Liver (tissue), 9 donors: Measurements from ENCODE around the gene MRPS7. TPM values are rescaled to one million over a fixed set of nuclear protein-coding genes. Genes with fewer than 3 reads are reported as not detected.

ENCODE experiments used
- DNase-seq: peaks from one replicate; pipeline ENCODE4 v3.0.0-alpha.2; 2017; ENCODE audit warnings: low spot score
- H3K27ac ChIP-seq, 2 donors: one replicate each; pipeline ENCODE4 v1.7.0; 2013; ENCODE audit warnings: inconsistent platforms in 2 of 2, low read length in 2 of 2, control low read depth in 1 of 2, low read depth in 1 of 2, mild to moderate bottlenecking in 1 of 2
- H3K27me3 ChIP-seq, 4 donors: one replicate each; pipeline versions ENCODE4 v1.6.1 to v1.7.0; 2013; ENCODE audit warnings: low read length in 3 of 4, inconsistent platforms in 1 of 4, mild to moderate bottlenecking in 1 of 4, moderate library complexity in 1 of 4; ENCODE audit not compliant: control insufficient read depth in 4 of 4, insufficient read depth in 4 of 4
- H3K36me3 ChIP-seq, 4 donors: one replicate each; pipeline versions ENCODE4 v1.6.1 to v1.7.0; 2013; ENCODE audit warnings: low read length in 3 of 4, mild to moderate bottlenecking in 3 of 4, low read depth in 1 of 4, moderate library complexity in 1 of 4; ENCODE audit not compliant: control insufficient read depth in 4 of 4, insufficient read depth in 3 of 4
- H3K4me1 ChIP-seq, 4 donors: one replicate each; pipeline versions ENCODE4 v1.6.1 to v1.7.0; 2013; ENCODE audit warnings: low read length in 3 of 4, mild to moderate bottlenecking in 3 of 4, moderate library complexity in 1 of 4; ENCODE audit not compliant: control insufficient read depth in 4 of 4, insufficient read depth in 4 of 4
- H3K4me3 ChIP-seq, 3 donors: one replicate each; pipeline versions ENCODE4 v1.6.1 to v1.7.0; 2013; ENCODE audit warnings: low read length in 3 of 3, control low read depth in 1 of 3, low read depth in 1 of 3, mild to moderate bottlenecking in 1 of 3
- H3K9ac ChIP-seq, 2 donors: one replicate each; pipeline ENCODE4 v1.7.0; 2013; ENCODE audit warnings: low read length in 2 of 2, mild to moderate bottlenecking in 2 of 2, moderate library complexity in 2 of 2, control low read depth in 1 of 2, low read depth in 1 of 2
- H3K9me3 ChIP-seq, 4 donors: one replicate each; pipeline versions ENCODE4 v1.6.1 to v1.7.0; 2013; ENCODE audit warnings: low read length in 3 of 4; ENCODE audit not compliant: control insufficient read depth in 4 of 4
- CTCF ChIP-seq: fragments of 150-350 bp; IDR thresholded peaks from 2 replicates; pipeline ENCODE4 v1.5.1; 2017; ENCODE audit warnings: improper control_type of control experiment, low read depth, low read length; ENCODE audit not compliant: missing input control
- EGR1 ChIP-seq, 2 donors: IDR thresholded peaks; 2 replicates each; pipeline ENCODE4 v1.6.1; 2016 to 2018; ENCODE audit warnings: antibody characterized with exemption in 2 of 2, low read depth in 2 of 2
- FOXA1 ChIP-seq: IDR thresholded peaks from 2 replicates; pipeline ENCODE4 v1.6.1; 2016; ENCODE audit warnings: antibody characterized with exemption
- FOXA2 ChIP-seq: IDR thresholded peaks from 2 replicates; pipeline ENCODE4 v1.6.1; 2016; ENCODE audit warnings: antibody characterized with exemption
- GABPA ChIP-seq, 2 donors: IDR thresholded peaks in 1 of 2; conservative IDR thresholded peaks in 1 of 2; 2 replicates each; pipeline ENCODE4 v1.6.1; 2016; ENCODE audit warnings: antibody characterized with exemption in 2 of 2, mild to moderate bottlenecking in 1 of 2, moderate library complexity in 1 of 2
- HNF4A ChIP-seq, 2 donors: conservative IDR thresholded peaks; 2 replicates each; pipeline ENCODE4 v1.6.1; 2016; ENCODE audit warnings: antibody characterized with exemption in 2 of 2, mild to moderate bottlenecking in 2 of 2
- HNF4G ChIP-seq: IDR thresholded peaks from 2 replicates; pipeline ENCODE4 v1.6.1; 2016; ENCODE audit warnings: antibody characterized with exemption
- NR2F2 ChIP-seq: IDR thresholded peaks from 2 replicates; pipeline ENCODE4 v1.6.1; 2016; ENCODE audit warnings: antibody characterized with exemption
- RAD21 ChIP-seq, 2 donors: IDR thresholded peaks; 2 replicates each; pipeline ENCODE4 v1.6.1; 2016; ENCODE audit warnings: antibody characterized with exemption in 2 of 2, mild to moderate bottlenecking in 2 of 2
- RXRA ChIP-seq, 2 donors: IDR thresholded peaks; 2 replicates each; pipeline ENCODE4 v1.6.1; 2017 to 2018; ENCODE audit warnings: antibody characterized with exemption in 2 of 2, mild to moderate bottlenecking in 1 of 2
- SP1 ChIP-seq: IDR thresholded peaks from 2 replicates; pipeline ENCODE4 v1.6.1; 2018; ENCODE audit warnings: antibody characterized with exemption, mild to moderate bottlenecking
- TAF1 ChIP-seq: conservative IDR thresholded peaks from 2 replicates; pipeline ENCODE4 v1.6.1; 2016; ENCODE audit warnings: antibody characterized with exemption, mild to moderate bottlenecking
- YY1 ChIP-seq: IDR thresholded peaks from 2 replicates; pipeline ENCODE4 v1.6.1; 2016; ENCODE audit warnings: antibody characterized with exemption, mild to moderate bottlenecking
- WGBS: extraction: QIAGEN DNeasy Blood & Tissue Kit; methylation state at CpG from one replicate; pipeline ENCODE4 v1.1.7; 2013; 5-methylcytosine and 5-hydroxymethylcytosine counted together
- polyA plus RNA-seq, 2 donors: library from polyadenylated mRNA; stranded (reverse) in 1 of 2; unstranded in 1 of 2; fragments of 200-250 nt in 1 of 2; fragments of >200 nt in 1 of 2; fragmentation: Nextera tagmentation in 1 of 2; extraction: Ambion mirVana in 1 of 2; gene quantifications; one replicate each; pipeline versions ENCODE4 v1.2.1 to v1.2.3, GENCODE V29; 2013 to 2015
- total RNA-seq, 2 donors: library from RNA; depleted of rRNA; stranded (reverse); fragments of >200 nt; gene quantifications; one replicate each; pipeline ENCODE4 v1.2.3, GENCODE V29; 2014
- TF ChIP-seq, protein P1 (sequence below): IDR thresholded peaks from 2 replicates; pipeline ENCODE4 v1.6.1; 2016; ENCODE audit warnings: antibody characterized with exemption
- TF ChIP-seq, protein P2 (sequence below): IDR thresholded peaks from 2 replicates; pipeline ENCODE4 v1.6.1; 2016; ENCODE audit warnings: antibody characterized with exemption
- TF ChIP-seq, protein P3 (sequence below): IDR thresholded peaks from 2 replicates; pipeline ENCODE4 v1.6.1; 2016; ENCODE audit warnings: antibody characterized with exemption, mild to moderate bottlenecking
- TF ChIP-seq, protein P4 (sequence below): IDR thresholded peaks from 2 replicates; pipeline ENCODE4 v1.6.1; 2016; ENCODE audit warnings: antibody characterized with exemption
- donor health status: healthy.
- donor health status: healthy.
- donor health status: healthy.
- donor health status: healthy.
- donor health status: healthy.

The MRPS7 gene
- total and polyA plus RNA-seq, 4 donors, result 24.1 to 58.9 (median 39.4) TPM

- TF ChIP-seq CTCF (no peak), HNF4G (no peak), EGR1 (IDR thresholded peaks at IDR 0.05; ENCODE audit: low read depth in 2 of 2) (no peak)
Observed at GRCh38 chr17:75244133-75244866, 17.4 kb upstream of the MRPS7 start (continued).

- no peak overlapping the region for H3K27ac ChIP-seq
- no peak overlapping the region for H3K4me3 ChIP-seq
- peaks cover 0 to 2% (median 0%) of the 10 kb centered on the region in 4 donors for H3K4me1 ChIP-seq
- no peak for TF ChIP-seq FOXA2
- no peak overlapping the region for H3K9ac ChIP-seq
- H3K27me3 ChIP-seq, result no peaks in the 10 kb centered on the region
- no peak for DNase-seq
- WGBS, result 90% methylated on average over 6 of the region's 6 CpGs
- H3K9me3 ChIP-seq, result no peaks in the 10 kb centered on the region
- peaks cover 12 to 65% (median 33%) of the 10 kb centered on the region in 4 donors for H3K36me3 ChIP-seq
Observed at GRCh38 chr17:75245011-75245410, 16.7 kb upstream of the MRPS7 start.

DNA sequence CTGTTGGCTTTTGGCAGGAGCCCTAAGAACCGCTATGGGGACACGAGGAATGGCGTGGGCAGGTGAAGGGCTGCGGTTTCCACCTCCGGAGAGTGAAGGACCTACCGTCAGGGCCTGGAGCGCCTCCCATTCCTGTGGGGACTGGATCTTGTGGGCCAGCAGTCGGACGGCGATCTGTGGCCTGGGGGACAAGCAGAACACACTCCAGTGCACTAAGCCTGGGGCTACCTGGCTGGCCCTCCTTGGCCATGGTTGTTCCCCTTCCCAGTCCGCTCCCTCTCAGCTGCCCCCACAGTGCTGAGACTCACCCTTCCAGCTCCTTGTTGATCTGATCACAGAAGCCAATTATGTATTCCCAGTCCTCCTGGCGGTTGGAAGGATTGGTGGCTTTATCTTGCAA, 15.3 kb upstream of the MRPS7 start:
- H3K9me3 ChIP-seq, result no peaks in the 10 kb centered on the region
- H3K27ac ChIP-seq, result no peak overlapping the region
- no peak overlapping the region for H3K9ac ChIP-seq
- TF ChIP-seq, protein P1, sequence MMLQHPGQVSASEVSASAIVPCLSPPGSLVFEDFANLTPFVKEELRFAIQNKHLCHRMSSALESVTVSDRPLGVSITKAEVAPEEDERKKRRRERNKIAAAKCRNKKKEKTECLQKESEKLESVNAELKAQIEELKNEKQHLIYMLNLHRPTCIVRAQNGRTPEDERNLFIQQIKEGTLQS, result no peak
- TF ChIP-seq NR2F2, result no peak
- TF ChIP-seq FOXA1, result no peak
- TF ChIP-seq RXRA (IDR thresholded peaks at IDR 0.05), result no peak
- TF ChIP-seq RAD21 (IDR thresholded peaks at IDR 0.05), result no peak
- TF ChIP-seq SP1, result no peak
- no peak for TF ChIP-seq GABPA (IDR thresholded peaks at IDR 0.05 in 1 of 2, conservative IDR thresholded peaks at IDR 0.05 in 1 of 2)
- TF ChIP-seq, protein P2, sequence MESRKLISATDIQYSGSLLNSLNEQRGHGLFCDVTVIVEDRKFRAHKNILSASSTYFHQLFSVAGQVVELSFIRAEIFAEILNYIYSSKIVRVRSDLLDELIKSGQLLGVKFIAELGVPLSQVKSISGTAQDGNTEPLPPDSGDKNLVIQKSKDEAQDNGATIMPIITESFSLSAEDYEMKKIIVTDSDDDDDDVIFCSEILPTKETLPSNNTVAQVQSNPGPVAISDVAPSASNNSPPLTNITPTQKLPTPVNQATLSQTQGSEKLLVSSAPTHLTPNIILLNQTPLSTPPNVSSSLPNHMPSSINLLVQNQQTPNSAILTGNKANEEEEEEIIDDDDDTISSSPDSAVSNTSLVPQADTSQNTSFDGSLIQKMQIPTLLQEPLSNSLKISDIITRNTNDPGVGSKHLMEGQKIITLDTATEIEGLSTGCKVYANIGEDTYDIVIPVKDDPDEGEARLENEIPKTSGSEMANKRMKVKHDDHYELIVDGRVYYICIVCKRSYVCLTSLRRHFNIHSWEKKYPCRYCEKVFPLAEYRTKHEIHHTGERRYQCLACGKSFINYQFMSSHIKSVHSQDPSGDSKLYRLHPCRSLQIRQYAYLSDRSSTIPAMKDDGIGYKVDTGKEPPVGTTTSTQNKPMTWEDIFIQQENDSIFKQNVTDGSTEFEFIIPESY, result no peak
- TF ChIP-seq, protein P3, sequence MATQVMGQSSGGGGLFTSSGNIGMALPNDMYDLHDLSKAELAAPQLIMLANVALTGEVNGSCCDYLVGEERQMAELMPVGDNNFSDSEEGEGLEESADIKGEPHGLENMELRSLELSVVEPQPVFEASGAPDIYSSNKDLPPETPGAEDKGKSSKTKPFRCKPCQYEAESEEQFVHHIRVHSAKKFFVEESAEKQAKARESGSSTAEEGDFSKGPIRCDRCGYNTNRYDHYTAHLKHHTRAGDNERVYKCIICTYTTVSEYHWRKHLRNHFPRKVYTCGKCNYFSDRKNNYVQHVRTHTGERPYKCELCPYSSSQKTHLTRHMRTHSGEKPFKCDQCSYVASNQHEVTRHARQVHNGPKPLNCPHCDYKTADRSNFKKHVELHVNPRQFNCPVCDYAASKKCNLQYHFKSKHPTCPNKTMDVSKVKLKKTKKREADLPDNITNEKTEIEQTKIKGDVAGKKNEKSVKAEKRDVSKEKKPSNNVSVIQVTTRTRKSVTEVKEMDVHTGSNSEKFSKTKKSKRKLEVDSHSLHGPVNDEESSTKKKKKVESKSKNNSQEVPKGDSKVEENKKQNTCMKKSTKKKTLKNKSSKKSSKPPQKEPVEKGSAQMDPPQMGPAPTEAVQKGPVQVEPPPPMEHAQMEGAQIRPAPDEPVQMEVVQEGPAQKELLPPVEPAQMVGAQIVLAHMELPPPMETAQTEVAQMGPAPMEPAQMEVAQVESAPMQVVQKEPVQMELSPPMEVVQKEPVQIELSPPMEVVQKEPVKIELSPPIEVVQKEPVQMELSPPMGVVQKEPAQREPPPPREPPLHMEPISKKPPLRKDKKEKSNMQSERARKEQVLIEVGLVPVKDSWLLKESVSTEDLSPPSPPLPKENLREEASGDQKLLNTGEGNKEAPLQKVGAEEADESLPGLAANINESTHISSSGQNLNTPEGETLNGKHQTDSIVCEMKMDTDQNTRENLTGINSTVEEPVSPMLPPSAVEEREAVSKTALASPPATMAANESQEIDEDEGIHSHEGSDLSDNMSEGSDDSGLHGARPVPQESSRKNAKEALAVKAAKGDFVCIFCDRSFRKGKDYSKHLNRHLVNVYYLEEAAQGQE, result no peak
- no peak for TF ChIP-seq TAF1
- TF ChIP-seq HNF4A (conservative IDR thresholded peaks at IDR 0.05), result no peak
- TF ChIP-seq YY1, result no peak
- TF ChIP-seq HNF4G, result no peak
- TF ChIP-seq, protein P4, sequence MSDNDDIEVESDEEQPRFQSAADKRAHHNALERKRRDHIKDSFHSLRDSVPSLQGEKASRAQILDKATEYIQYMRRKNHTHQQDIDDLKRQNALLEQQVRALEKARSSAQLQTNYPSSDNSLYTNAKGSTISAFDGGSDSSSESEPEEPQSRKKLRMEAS, result no peak
- TF ChIP-seq EGR1 (IDR thresholded peaks at IDR 0.05; ENCODE audit: low read depth in 2 of 2), result no peak
- peaks cover 0 to 4% (median 0%) of the 10 kb centered on the region in 4 donors for H3K4me1 ChIP-seq
- 96% methylated on average over 12 of the region's 12 CpGs for WGBS
- no peaks in the 10 kb centered on the region for H3K27me3 ChIP-seq
- no peak overlapping the region for H3K4me3 ChIP-seq
- H3K36me3 ChIP-seq, result peaks cover 7 to 51% (median 24%) of the 10 kb centered on the region in 4 donors
- no peak for DNase-seq
